HG03520 (cell line): ENCODE results near the gene SRRM1.
"Not testable (repeated sequence)": the region's sequence is repeated elsewhere in the genome, so short reads cannot be mapped to it uniquely, and the experiment has no call there.

Experiments used
- ATAC-seq: cut with Tn5 transposase; IDR thresholded peaks from one replicate; pipeline ENCODE4 v1.9.1; 2021; ENCODE audit warnings: mild to moderate bottlenecking, moderate library complexity; ENCODE audit not compliant: unreplicated experiment

The SRRM1 gene

DNA sequence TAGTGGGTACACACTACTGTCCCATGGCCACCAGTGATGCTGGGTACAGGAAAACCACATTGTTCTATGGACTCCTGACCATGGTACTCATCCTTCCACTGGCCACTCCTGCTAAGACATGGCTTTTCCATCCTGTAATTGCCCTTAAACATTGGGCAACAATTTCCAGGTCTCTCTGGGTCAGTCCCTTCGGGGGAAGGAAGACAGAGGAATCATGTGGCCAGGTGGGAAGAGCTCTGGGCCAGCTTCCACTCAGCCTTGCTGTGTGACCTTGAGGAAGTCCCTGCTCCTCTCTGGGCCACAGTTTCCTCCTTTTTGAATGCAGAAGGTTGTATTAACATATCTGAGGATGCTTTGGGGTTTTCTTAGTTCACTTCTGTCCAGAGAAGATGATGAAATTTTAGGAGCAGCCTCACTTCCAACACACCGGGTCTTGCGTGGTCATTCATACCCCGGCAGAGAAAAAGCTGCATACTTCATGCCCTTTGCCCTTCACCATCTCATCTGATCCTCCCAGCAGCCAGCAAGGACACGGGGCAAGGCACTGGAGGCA lies 50.8 kb downstream of the SRRM1 start:
- ATAC-seq, result no peak

DNA sequence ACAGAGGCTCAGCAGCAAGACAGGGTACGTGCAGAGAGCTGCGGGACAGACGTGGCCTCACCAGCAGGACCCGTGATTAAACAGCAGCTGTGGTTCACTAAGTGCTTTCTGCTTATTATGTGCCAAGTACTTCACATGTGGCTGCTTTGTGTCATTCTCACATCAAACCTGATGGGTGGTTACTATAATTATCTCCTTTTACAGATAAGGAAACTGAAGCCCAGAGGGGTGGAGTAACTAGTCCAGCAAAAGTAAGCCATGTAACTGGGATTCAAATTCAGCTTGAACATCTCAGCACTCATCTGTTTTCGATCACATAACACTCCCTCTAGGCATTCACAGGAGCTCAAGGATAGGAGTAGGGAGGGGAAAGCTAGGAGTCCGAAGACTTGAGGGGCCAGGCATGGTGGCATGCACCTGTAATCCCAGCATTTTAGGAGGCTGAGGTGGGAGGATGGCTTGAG lies 51.3 kb downstream of the SRRM1 start:
- no peak for ATAC-seq

DNA sequence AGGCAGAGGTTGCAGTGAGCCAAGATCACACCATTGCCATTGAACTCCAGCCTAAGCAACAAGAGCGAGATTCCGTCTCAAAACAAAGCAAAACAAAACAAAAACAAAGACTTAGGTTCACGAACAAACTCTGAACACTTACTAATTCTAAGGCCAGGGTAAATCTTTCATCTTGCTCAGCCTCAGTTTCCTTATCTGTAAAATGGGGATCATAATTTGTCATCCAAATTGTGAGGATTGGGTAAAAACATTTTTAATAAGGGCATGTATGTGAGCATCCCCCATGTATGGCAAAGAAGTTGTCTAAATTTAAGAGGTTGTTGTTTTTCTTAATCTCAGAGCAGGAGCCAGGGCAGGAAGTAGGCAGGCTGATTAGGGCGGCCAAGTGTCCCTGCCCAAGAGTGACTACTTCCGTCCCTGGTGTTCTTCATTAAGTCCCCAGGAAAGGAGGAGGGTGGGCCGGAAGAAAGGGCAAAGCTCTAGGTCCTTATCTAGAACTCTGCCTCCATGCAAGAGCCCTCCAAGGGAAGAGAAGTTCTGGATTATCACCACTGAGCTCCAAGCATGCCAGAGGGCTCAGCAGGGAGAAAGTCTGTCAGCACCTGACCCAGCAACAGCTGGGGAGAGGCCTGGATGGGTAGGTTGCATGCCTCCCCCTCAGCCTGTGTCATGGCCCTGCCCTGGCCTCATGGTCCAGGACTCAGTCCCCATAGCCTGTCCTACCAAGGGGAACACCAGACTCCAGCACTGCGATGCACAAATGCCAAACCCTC lies 52.3 kb downstream of the SRRM1 start:
- ATAC-seq, result no peak

DNA sequence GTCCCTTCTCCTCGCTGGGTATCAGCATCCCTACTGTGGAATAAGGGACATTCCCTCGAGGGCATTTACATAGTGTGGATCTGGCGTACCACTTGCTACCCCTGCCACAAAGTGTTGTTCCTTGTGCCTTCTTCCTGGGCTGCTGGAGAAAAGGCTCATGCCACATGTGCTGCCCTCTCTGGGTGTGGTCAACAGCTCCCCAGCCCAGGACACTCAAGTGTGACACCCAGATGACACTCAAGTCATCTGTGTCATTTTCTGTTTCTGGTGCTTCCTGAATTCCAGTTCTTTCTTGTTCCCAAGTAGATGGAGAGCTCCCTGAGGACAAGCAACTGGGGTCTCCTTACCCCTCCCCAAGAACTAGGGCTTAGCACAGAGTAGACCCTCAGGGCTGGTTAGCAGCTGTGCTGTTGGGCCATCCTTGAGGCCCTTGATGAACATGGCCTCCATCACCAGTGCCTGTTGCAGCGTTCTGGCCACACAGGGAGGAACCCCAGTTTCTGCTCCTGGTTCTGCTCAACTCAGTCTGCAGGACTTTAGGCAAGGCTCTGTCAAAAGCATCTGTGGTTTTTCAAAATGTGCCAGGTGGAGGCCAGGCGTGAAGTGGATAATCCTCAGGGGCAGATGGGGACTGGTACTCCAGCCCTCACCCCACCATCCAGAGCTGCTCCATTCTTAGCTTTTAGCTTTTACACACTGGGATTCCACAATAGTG lies 53.1 kb downstream of the SRRM1 start:
- ATAC-seq, result no peak

DNA sequence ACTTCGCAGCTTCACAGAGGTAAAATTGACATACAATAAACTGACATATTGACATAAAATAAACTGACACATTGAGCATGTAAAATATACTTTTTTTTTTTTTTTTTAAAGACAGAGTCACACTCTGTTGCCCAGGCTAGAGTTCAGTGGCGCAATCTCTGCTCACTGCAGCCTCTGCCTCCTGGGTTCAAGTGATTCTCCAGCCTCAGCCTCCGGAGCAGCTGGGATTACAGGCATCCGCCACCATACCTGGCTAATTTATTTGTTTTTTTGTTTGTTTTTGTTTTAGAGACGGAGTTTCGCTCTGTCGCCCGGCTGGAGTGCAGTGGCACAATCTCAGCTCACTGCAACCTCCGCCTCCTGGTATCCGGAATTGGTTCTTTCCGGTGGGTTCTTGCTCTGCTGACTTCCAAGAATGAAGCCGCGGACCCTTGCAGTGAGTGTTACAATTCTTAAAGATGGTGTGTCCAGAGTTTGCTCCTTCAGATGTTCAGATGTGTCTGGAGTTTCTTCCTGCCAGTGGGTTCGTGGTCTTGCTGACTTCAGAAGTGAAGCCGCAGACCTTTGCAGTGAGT lies 53.7 kb downstream of the SRRM1 start:
- no peak for ATAC-seq

DNA sequence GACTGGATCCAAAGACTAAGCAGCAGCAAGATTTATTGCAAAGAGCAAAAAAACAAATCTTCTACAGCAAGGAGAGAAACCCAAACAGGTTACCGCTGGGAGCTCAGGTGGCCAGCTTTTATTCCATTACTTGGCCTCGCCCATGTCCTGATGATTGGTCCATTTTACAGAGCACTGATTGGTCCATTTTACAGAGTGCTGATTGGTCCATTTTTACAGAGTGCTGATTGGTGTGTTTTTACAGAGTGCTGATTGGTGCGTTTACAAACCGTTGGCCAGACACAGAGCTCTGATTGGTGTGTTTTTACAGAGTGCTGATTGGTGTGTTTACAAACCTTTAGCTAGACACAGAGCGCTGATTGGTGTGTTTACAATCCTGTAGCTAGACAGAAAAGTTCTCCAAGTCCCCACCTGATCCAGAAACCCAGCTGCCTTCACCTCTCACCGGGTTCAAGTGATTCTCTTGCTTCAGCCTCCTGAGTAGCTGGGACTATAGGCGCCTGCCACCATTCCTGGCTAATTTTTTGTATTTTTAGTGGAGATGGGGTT lies 54.4 kb downstream of the SRRM1 start:
- ATAC-seq, result not testable (repeated sequence)

DNA sequence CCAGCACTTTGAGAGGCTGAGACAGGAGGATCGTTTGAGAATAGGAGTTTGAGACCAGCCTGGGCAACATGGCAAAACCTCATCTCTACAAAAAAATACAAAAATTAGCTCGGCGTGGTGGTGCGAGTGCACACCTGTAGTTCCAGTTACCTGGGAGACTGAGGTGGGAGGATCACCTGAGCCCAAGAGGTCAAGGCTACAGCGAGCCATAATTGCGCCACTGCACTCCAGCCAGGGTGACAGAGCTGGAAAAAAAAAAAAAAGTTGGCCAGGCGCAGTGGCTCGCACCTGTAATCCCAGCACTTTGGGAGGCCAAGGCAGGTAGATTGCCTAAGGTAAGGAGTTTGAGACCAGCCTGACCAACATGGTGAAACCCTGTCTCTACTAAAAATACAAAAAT lies 55.2 kb downstream of the SRRM1 start:
- not testable (repeated sequence) for ATAC-seq

DNA sequence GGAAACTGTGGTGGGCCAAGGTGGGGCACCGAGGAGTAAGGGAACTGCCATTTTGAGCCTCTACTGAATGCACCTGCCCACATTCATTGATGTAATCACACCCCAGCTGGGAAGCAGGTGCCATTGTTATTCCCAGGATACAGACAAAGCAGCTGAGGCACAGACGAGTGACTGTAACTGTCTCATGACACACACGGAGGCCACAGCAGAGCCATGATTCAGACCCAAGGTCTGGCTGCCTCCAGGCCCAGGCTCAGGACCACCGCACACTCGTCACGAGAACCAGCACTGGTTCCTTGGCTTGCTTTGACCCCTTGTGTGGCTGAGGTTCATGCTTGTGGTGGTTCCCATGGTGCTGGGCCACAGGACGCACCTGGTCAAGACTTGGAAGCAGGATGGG lies 56.5 kb downstream of the SRRM1 start:
- ATAC-seq, result no peak

DNA sequence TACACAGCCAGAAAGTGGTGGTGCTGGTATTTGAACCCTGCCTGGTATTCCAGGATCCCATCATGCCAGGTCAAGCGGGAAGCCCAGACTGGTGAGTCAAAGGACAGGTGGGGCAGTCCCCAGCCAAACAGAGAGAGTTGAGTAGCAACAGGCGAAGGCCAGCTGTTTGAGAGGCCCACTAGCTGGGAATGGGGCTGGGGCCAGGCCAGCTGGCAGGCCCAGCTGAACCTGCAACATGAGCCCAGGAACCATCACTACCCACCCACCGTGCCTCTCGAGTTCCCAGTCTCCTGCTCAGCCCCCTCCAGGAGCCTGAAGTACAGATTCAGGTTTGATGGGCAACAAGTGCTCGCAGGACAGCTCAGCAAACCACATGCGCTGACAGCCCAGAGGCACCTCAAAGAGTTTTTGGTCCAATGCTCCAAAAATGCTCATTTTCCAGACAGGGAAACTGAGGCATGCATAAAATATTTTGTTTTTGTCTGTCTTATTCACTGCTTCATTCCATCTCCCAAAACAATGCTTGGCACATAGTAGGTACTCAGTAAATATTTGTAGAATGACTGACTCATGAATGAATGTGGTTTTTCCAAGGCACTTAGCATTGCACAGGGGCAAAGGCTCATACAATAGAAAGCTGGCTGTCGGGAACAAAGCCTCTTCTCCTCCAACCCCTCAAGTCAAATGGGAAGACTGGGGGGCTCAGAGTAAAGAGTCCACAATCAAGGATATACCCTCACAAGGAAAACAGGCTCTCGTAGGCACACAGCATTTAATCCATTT lies 59.6 kb downstream of the SRRM1 start:
- ATAC-seq, result no peak

DNA sequence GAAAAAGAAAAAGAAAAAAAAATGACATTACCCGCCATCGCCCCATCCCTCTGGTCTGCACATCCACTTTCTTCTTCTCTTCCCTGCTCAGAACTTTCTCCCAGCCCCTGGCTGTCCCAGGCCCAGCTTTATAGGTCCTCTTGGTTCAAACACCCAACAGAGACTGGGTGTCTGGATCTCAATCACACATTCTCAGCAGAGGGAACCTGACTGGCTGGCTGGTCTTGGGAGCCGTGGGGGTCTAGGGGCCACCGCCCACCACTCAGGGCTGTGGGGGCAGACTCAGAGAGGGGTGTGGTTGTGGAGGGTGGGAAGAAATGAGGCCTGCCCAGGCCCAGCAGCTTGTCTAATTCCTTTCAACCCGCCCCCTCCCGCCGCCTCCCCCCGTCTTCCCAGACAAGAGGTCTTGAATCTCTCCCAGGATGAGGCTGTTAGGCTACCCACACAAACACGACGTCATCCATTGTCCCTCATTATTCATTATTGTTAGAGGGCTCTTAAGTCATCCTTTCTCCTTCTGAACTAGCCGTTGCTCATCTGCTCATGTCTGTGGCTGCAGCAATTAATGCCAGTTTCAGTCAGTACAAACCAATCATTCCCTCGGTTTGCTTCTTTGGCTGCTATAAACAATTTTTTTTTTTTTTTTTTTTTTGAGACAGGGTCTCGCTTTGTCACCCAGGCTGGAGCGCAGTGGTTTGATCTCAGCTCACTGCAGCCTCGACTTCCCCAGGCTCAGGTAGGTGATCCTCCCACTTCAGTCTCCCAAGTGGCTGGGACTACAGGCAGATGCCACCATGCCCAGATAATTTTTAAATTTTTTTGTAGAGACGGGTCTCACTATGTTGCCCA lies 61.5 kb downstream of the SRRM1 start:
- ATAC-seq, result no peak

DNA sequence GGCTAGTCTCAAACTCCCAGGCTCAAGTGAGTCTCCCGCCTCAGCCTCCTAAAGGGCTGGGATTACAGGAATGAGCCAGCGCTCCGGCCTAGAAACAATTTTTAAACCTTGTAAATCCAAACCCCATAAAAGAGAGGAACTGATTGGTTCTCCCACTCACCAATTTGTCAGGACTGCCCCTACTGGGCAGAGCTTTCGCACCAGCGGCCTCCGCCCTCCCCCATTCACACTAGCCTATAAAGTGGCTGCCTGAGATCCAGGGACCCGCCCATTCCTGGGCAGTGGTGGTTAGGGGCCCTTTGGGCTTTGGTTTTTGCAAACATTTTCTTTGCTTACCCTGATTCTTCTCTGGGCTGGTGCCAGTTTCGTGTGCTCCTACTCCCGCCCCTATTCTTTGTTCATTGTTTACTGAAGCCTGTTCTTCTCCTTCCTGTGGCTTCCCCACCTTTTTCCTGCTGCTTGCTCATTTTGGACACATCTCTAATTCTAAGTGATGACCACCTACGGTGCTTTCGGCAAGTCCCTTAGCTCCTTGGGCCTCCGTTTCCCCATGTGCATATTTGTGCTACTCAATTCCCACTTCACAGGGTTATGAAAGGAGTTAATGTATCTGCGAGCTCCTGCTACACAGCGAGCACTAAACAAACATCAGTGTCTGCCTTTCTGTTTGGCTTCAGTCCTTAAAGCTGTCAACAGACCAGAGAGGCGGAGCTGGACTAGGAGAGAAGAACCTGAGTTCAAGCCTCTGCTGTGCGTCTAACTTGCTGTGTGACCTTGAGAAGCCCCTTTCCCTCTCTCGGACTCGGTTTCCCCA lies 62.4 kb downstream of the SRRM1 start:
- no peak for ATAC-seq

DNA sequence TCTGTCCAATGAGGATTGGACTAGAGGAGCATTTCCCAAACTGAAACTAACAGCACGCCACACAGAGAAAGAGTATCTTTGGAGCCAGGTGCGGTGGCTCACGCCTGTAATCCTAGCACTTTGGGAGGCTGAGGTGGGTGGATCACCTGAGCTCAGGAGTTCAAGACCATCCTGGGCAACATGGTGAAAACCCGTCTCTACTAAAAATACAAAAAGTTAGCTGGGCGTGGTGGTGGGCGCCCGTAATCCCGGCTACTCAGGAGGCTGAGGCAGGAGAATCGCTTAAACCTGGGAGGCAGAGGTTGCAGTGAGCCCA lies 62.9 kb downstream of the SRRM1 start:
- not testable (repeated sequence) for ATAC-seq

DNA sequence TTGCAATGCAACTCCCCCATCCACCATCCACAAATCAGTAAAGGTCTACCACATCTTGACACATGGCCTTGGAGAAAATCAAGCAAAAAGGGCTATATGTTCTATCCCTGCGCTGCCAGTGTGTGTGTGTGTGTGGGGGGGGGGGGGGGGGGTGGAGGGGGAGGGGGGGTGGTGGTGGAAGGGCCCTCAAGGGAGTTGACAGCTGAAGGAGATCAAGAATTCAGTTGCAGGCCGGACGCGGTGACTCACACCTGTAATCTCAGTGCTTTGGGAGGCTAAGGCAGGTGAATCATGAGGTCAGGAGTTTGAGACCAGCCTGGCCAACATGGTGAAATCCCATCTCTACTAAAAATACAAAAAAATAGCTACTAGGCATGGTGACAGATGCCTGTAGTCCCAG lies 64.6 kb downstream of the SRRM1 start:
- ATAC-seq, result no peak

DNA sequence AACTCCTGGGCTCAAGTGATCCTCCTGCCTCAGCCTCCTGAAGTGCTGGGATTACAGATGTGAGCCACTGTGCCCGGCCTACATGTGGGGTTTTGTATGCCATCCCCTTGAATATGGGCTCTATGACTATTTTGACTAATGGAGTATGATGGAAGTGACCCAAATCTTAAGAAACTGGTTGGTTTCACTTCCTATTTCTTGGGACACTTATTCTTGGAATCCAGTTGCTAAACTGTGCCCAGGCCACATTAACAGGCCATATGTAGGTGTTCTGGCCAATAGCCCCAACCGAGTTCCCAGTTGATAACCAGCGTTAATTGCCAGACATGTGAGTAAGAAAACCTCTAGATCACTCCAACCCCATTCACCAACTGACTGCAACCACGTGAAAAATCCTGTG lies 65.8 kb downstream of the SRRM1 start:
- no peak for ATAC-seq

DNA sequence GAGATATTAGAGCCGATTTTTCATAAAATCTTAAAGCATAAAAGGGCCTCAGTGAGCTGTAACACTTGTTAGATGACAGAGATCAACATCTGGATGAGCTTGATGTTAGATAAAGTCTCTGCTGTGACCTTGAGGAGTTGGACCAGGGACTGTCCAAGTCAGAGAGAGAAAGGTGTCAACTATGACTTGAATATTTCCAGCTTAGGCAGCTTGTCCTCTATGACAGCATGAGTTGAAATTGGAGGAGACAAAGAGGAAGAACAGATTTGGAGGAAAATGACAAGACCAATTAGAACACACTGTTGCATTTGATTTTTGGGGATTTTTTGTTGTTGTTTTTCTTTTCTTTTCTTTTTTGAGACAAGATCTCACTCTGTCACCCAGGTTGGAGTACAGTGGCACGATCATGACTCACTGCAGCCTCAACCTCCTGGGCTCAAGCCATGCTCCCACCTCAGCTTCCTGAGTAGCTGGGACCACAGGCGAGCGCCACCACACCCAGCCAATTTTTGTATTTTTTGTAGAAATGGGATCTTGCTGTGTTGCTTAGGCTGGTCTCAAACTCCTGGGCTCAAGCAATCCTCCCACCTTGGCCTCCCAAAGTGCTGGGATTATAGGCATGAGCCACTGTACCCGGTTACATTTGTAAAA lies 66.8 kb downstream of the SRRM1 start:
- ATAC-seq, result no peak

DNA sequence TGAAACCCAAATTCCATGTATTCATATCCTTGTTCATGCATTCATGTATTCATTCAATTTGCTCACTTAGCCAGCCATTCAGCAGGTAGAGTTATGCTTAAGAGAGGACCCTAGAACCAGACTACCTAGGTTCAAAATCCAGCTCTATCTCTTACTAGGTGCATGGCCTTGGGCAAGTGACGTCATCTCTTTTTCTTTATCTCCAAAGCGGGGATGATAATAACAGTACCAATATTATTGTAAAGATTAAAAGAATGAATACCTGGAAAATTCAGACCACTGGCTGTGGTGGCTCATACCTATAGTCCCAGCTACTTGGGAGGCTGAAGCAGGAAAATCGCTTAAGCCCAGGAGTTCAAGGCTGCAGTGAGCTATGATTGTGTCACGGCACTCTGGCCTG lies 68.2 kb downstream of the SRRM1 start:
- ATAC-seq, result no peak

DNA sequence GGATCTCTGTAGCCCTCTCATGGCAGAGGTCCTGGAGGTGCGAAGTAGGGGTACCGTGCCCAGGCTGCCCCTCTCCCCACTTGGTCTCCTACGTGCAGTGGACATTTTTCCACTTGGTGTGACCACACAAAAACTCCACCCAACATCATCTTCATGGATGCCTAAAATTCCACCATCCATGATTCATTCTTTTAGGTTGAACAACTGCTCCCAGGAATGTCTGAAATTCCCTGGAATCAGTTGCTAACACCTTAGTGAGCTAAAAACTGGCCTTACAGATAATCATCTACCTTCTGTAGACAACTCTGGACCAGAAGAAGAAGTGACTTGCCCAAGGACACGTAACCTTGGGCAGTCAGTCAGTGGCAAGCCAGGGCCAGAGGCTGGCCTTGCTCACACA lies 70.1 kb downstream of the SRRM1 start:
- ATAC-seq, result no peak

DNA sequence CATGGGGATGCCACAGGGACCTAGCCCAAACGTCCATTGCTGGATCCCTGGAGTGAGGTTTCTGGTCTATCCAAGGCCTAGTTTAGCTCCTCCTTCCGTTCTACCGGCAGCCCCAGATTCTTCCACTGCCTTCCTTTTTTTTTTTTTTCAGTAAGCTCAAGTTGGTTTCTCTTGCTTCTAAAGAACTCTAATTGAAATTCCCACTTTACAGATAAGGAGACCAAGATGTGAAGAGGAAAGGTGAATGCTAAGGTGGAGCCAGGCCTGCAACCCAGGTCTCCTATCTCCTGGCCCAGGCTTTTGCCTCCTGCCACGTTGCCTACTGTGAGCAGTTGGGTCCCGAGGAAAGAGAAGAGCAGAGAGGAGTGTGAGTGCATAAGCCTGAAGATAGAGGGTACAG lies 70.6 kb downstream of the SRRM1 start:
- ATAC-seq, result no peak
